HL-60 (cell line): ENCODE results near the gene CRYBA4.

ENCODE experiments used
- CTCF ChIP-seq: IDR thresholded peaks from one replicate; pipeline ENCODE4 v1.5.1; 2011; ENCODE audit warnings: low read length, control low read depth, inconsistent platforms; ENCODE audit not compliant: insufficient read depth
- POLR2AphosphoS5 ChIP-seq: IDR thresholded peaks from 2 replicates; pipeline ENCODE4 v1.6.1; 2012; ENCODE audit warnings: low read depth

- TF ChIP-seq CTCF (no peak), POLR2AphosphoS5 (no peak)
These were observed at the start of gene CRYBA4 for GRCh38 chr22:26621663-26622062.
